Heart left ventricle (tissue), 16 donors: Measurements from ENCODE around the gene LNP1. TPM values are rescaled to one million over a fixed set of nuclear protein-coding genes. Genes with fewer than 3 reads are reported as not detected.

Experiments
- ATAC-seq, 4 donors: fragments of 200-7000 bp; cut with Tn5 transposase; one replicate each; pipeline ENCODE4 v1.9.1; 2020 to 2022; ENCODE audit warnings: moderate library complexity in 4 of 4, mild to moderate bottlenecking in 3 of 4, moderate number of reproducible peaks in 1 of 4
- DNase-seq, 5 donors: peaks; one replicate each; pipeline ENCODE4 v3.0.0-alpha.2; 2020
- H3K27ac ChIP-seq, 12 donors: fragments of 200-600 bp; sonication (generic) in 4 of 12; one replicate each; pipeline versions ENCODE4 v1.5.0 to v1.8.0; 2016 to 2022; ENCODE audit warnings: mild to moderate bottlenecking in 2 of 12
- H3K27me3 ChIP-seq, 9 donors: fragments of 200-600 bp; sonication (generic) in 2 of 9; one replicate each; pipeline versions ENCODE4 v1.5.1 to v1.8.0; 2016 to 2022; ENCODE audit warnings: mild to moderate bottlenecking in 3 of 9
- H3K36me3 ChIP-seq, 9 donors: fragments of 200-600 bp; sonication (generic) in 2 of 9; one replicate each; pipeline versions ENCODE4 v1.5.0 to v1.8.0; 2018 to 2022; ENCODE audit warnings: mild to moderate bottlenecking in 2 of 9
- H3K4me1 ChIP-seq, 12 donors: fragments of 200-600 bp; sonication (generic) in 4 of 12; one replicate each; pipeline versions ENCODE4 v1.5.0 to v1.8.0; 2016 to 2022; ENCODE audit warnings: mild to moderate bottlenecking in 3 of 12
- H3K4me3 ChIP-seq, 12 donors: fragments of 200-600 bp; sonication (generic) in 4 of 12; one replicate each; pipeline versions ENCODE4 v1.5.0 to v1.8.0; 2017 to 2022; ENCODE audit warnings: mild to moderate bottlenecking in 9 of 12, moderate library complexity in 4 of 12
- H3K9me3 ChIP-seq, 12 donors: fragments of 200-600 bp; sonication (generic) in 4 of 12; one replicate each; pipeline versions ENCODE4 v1.5.0 to v1.8.0; 2016 to 2022; ENCODE audit warnings: mild to moderate bottlenecking in 1 of 12
- CTCF ChIP-seq, 12 donors: fragments of 200-600 bp; sonication (generic) in 4 of 12; IDR thresholded peaks; one replicate each; pipeline versions ENCODE4 v1.5.0 to v1.8.0; 2018 to 2022; ENCODE audit warnings: antibody characterized with exemption in 12 of 12, mild to moderate bottlenecking in 5 of 12
- POLR2A ChIP-seq, 2 donors: fragments of 450-650 bp; IDR thresholded peaks; one replicate each; pipeline ENCODE4 v1.6.1; 2017; ENCODE audit warnings: antibody characterized with exemption in 2 of 2, mild to moderate bottlenecking in 2 of 2, moderate library complexity in 2 of 2
- WGBS, 4 donors: extraction: QIAGEN DNeasy Blood & Tissue Kit in 2 of 4; methylation state at CpG; one replicate each; pipeline versions ENCODE4 v1.1.5 to v1.1.7; 2013 to 2018; 5-methylcytosine and 5-hydroxymethylcytosine counted together
- intact Hi-C, 10 donors: fragments of 100-400 bp; cut with DNase I; formaldehyde crosslinking; loops; one replicate each; pipeline versions ENCODE4 v1.11.1 to v1.14.2; 2022
- polyA plus RNA-seq, 2 donors: library from polyadenylated mRNA; stranded (reverse); fragments of 200-250 nt; gene quantifications; one replicate each; pipeline ENCODE4 v1.2.3, GENCODE V29; 2013
- total RNA-seq, 9 donors: library from RNA; depleted of rRNA in 2 of 9; stranded (reverse); fragments of >200 nt in 2 of 9; fragmentation: NEBNext Ultra II Directional in 3 of 9; extraction: Animal tissue kit (Norgen Biotek cat#: 25700) in 3 of 9; gene quantifications; one replicate each; pipeline versions ENCODE4 v1.1.0 to v1.2.4, GENCODE V29; 2016 to 2023
- donor health status: ischemic (EF 13 %, LVEDD 7.1; RV severe dilation, severe dysfunction).
- donor health status: healthy with polysubstance abuse.
- donor health status: DM: no; HTN: yes; CAD: no.
- donor health status: DM: no; HTN: no; CAD: no.
- donor health status: ischemic (EF 25% LVEDD 6.9; RV normal size, moderate dysfunction).
- donor health status: ischemic (EF 25% LVEDD 5.7; RV mildly dilated, moderate dysfunction).
- donor health status: healthy.
- donor health status: DM: yes; HTN: yes; CAD: no.
- donor health status: ischemic (EF 35%, LVEDD 5.7; RV mildly dilated, moderate dysfunction).
- donor health status: nonischemic (EF 11% LVEDD 7.7; RV severe dilation, severe dysfunction).
- donor health status: DM: yes; HTN: yes; CAD: no.
- donor health status: PGD.
- donor health status: ischemic (EF 29% LVEDD 5.4; RV normal size, mild dysfunction).
- donor health status: nonischemic (EF 23%, LVEDD 6.1; RV moderate dilation, normal function).

The LNP1 gene
- total and polyA plus RNA-seq, 11 donors: 1.4 to 5.9 (median 3.5) TPM

GRCh38 chr3:100489118-100489517 is 87.8 kb downstream of the LNP1 start:
- H3K4me1 ChIP-seq: peaks cover 0 to 16% (median 0%) of the 10 kb centered on the region in 12 donors
- 84 to 100% (median 92%) methylated on average over 1 of the region's 1 CpG for WGBS, 4 donors
- no peak for TF ChIP-seq POLR2A (IDR thresholded peaks at IDR 0.05)
- TF ChIP-seq CTCF (IDR thresholded peaks at IDR 0.05): no peak
- H3K4me3 ChIP-seq: no peak overlapping the region
- ATAC-seq: no peak
- no peak for DNase-seq
- H3K9me3 ChIP-seq: no peaks in the 10 kb centered on the region
- H3K27me3 ChIP-seq: no peaks in the 10 kb centered on the region
- no peak overlapping the region for H3K27ac ChIP-seq
- intact Hi-C loops: no loop called here
- no peaks in the 10 kb centered on the region for H3K36me3 ChIP-seq

- DNase-seq: peak; percentile 94 to 98 (median 95)
- 0 to 1% (median 1%) methylated on average over 45 to 56 of the region's 56 CpGs for WGBS, 4 donors
- intact Hi-C loops: loop anchor here in 4 of 10 donors (5.0 to 10.0 kb wide), 2 partner anchors 90 to 212 kb away; partner anchors contain the start of genes LNP1 (in 2 of the 4), TFG (in 2 of the 4) and TOMM70 (in 2 of the 4)
These were observed 91.0 kb downstream of the LNP1 start, which contains the start of gene TMEM45A for GRCh38 chr3:100492059-100493006. Gene TMEM45A (plus strand): TSS chr3:100492619. CDS start chr3:100555212, 62,593 bp downstream.

GRCh38 chr3:100496711-100497261 is 95.4 kb downstream of the LNP1 start:
- Histone ChIP-seq H3K27ac (no peak overlapping the region), H3K27me3 (no peaks in the 10 kb centered on the region), H3K4me1 (peaks cover 0 to 10% (median 0%) of the 10 kb centered on the region in 12 donors), H3K36me3 (no peaks in the 10 kb centered on the region), H3K9me3 (no peaks in the 10 kb centered on the region), H3K4me3 (no peak overlapping the region)
- TF ChIP-seq CTCF (IDR thresholded peaks at IDR 0.05) (no peak), POLR2A (IDR thresholded peaks at IDR 0.05) (no peak)
- DNase-seq (no peak), ATAC-seq (no peak)
- intact Hi-C loops: loop anchor here in 2 of 10 donors (10.0 kb wide), 1 partner anchor 208 kb away; the partner anchor contains the start of gene TFG (in 2 of the 2)

More at GRCh38 chr3:100492059-100493006, 91.0 kb downstream of the LNP1 start, which contains the start of gene TMEM45A:
- H3K9me3 ChIP-seq: no peaks in the 10 kb centered on the region
- H3K36me3 ChIP-seq: no peaks in the 10 kb centered on the region
- peaks cover 0 to 16% (median 0%) of the 10 kb centered on the region in 12 donors for H3K4me1 ChIP-seq
- ATAC-seq: peak; percentile 100
- peak within 1 kb of the TSS in 11 of 12 donors; percentile 16 to 81 (median 64) for H3K27ac ChIP-seq
- TF ChIP-seq CTCF (IDR thresholded peaks at IDR 0.05) (no peak), POLR2A (IDR thresholded peaks at IDR 0.05) (peak in 1 of 2 donors; percentile 73)
- H3K4me3 ChIP-seq: peak within 1 kb of the TSS; percentile 27 to 70 (median 61)
- H3K27me3 ChIP-seq: no peaks in the 10 kb centered on the region

- H3K4me3 ChIP-seq: no peak overlapping the region
- no peaks in the 10 kb centered on the region for H3K36me3 ChIP-seq
- no peak for ATAC-seq
- no peak overlapping the region for H3K27ac ChIP-seq
- H3K27me3 ChIP-seq: no peaks in the 10 kb centered on the region
- TF ChIP-seq POLR2A (IDR thresholded peaks at IDR 0.05) (no peak), CTCF (IDR thresholded peaks at IDR 0.05) (no peak)
- whole genome bisulfite sequencing, 4 donors: 92 to 97% (median 95%) methylated on average over 4 of the region's 4 CpGs
- no peaks in the 10 kb centered on the region for H3K9me3 ChIP-seq
- intact Hi-C loops: loop anchor here in 2 of 10 donors (10.0 kb wide), 1 partner anchor 205 kb away; the partner anchor contains the start of gene TFG (in 2 of the 2)
- no peak for DNase-seq
- H3K4me1 ChIP-seq: no peaks in the 10 kb centered on the region
These were observed 98.3 kb downstream of the LNP1 start for GRCh38 chr3:100499651-100500050.
